ENCODE measurements around the gene FOXJ3.

Gene FOXJ3

DNA sequence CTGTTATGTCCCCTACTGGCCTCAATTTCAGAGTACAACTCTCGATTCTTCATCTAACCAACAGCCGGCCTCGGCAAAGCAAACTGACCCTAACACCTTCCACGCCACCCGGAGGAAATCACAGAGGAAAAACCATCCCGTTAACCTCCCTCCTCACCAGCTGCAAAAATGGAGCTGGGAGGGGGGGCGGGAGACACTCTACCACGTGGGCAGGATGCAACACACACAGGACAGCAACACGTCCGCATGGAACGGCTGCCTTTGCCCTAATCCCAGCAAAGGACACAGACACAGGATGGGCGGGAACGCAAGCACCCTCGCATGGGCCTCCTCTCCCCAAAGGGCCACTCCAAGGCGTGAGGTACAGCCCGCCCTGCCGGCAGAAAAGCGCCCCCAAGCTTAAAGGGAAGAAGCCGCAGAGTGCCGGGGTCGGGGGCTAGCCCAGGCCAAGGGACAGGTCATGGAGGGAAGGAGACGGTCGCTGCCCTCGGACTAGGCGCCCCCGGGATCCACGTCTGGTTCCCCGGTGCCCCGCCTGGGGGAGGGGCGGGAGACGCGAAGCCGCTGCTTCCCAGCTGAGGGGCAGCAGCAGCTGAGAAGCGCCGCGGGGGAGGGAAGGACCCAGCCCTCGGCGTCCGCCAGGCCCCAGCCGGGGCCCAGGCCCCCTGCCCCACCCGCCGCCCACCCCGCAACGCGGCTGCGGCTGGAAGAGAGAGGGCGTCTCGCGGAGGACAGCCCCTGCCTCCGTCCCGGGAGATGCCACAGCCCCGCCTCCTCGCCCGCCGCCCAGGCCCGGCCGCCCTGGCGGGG is 590 bp downstream of the FOXJ3 start:
- peak; percentile 50 for DNase-seq (ENCODE audit: low spot score)

GRCh38 chr1:42333662-42334239 is 1.3 kb downstream of the FOXJ3 start:
- peak; percentile 39 for DNase-seq (ENCODE audit: low spot score)

DNA sequence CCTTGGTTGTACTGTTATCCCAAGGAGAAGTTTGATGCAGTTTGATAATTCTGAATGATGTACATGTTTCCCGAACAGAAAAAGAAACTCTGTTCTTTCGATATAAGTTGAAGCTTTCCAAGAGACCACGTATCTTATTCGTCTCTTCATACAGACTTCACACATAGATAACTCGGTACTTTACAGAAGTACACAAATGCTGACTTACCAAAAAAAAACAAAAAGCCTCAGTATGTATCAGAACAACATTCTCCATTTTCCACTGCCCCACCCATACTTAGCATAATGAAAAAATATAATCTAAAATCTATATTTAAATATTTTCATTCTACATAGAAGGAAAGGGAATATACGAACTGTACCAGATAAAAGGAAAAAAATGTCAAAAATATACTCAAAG is 2.2 kb downstream of the FOXJ3 start:
- no peak for DNase-seq (ENCODE audit: low spot score)

DNA sequence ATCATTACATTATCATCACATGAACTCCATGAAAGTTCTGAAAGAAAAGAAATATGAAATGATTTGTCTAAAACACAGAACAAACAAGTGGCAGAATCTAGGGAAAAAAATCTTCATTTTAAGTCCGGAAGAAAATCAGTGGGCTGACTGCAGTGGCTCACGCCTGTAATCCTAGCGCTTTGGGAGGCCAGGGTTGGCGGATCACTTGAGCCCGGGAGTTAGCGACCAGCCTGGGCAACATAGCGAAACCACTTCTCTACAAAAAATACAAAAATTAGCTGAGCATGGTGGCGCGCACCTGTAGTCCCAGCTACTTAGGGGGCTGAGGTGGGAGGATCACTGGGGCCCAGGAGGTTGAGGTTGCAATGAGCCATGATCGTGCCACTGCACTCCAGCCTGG is 4.8 kb downstream of the FOXJ3 start:
- DNase-seq (ENCODE audit: low spot score), result no peak

- DNase-seq (ENCODE audit: low spot score), result no peak
These were observed 6.0 kb downstream of the FOXJ3 start for GRCh38 chr1:42328916-42329496.

GRCh38 chr1:42328047-42328625 is 6.9 kb downstream of the FOXJ3 start:
- no peak for DNase-seq (ENCODE audit: low spot score)

DNA sequence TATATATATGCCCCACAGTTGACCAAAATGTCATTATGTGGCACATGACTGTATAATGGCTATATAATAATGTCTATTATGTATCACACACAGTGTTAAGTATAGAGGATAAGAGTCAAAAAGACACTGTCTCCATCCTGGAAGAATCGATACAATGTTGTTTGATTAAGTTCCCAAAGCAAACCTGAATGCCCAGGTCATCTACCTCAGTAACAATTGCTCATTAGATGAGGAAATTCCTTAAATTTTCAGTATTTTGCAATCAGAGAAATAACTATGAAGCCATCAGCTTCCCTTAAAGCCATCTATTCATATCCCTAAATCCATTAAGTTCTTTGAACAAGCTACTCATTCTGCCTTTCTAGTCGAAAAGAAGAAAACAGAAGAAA is 10.0 kb downstream of the FOXJ3 start:
- no peak for DNase-seq (ENCODE audit: low spot score)

GRCh38 chr1:42324398-42325013 is 10.5 kb downstream of the FOXJ3 start:
- no peak for DNase-seq (ENCODE audit: low spot score)

DNA sequence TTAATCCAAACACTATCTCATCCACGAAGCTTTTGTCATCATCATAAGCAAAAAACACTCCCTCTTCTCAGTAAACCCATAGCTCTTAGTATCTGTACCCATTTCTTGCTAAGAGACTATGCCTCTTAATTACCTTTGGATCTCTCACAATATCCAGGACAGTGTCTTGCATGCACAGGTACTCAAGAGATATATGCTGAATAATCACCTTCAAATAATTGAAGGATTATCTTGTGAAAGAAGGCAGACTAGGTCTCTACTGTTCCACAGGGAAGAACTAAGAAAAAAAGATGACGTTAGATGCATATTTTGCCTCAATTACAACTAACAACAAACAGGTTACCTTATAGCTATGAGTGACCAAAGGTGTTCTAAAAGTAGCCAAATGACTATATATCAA is 11.5 kb downstream of the FOXJ3 start:
- DNase-seq (ENCODE audit: low spot score), result no peak

DNA sequence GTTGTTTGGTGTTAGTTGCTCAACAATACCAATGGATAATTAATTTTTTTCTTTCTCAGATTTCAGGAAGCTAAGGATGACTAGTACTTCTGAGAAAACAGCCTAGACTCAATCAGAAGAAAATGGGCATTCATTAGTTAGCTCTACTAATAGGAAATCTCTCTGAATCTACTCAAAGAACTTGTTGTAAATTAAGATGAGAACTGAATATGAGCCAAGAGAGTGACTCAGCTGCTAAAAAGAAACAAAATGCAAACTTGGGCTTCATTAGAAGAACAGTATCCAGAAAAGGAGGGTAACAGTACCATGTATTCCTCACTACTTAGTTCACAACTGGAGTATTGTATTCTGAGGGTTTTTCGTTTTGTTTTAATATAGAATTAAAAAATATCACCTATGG is 12.5 kb downstream of the FOXJ3 start:
- no peak for DNase-seq (ENCODE audit: low spot score)

- no peak for DNase-seq (ENCODE audit: low spot score)
These were observed 13.3 kb downstream of the FOXJ3 start for GRCh38 chr1:42321731-42322130.

- no peak for DNase-seq (ENCODE audit: low spot score)
These were observed 14.3 kb downstream of the FOXJ3 start for GRCh38 chr1:42320708-42321107.

- DNase-seq (ENCODE audit: low spot score), result no peak
These were observed 15.1 kb downstream of the FOXJ3 start for GRCh38 chr1:42319871-42320484.

DNA sequence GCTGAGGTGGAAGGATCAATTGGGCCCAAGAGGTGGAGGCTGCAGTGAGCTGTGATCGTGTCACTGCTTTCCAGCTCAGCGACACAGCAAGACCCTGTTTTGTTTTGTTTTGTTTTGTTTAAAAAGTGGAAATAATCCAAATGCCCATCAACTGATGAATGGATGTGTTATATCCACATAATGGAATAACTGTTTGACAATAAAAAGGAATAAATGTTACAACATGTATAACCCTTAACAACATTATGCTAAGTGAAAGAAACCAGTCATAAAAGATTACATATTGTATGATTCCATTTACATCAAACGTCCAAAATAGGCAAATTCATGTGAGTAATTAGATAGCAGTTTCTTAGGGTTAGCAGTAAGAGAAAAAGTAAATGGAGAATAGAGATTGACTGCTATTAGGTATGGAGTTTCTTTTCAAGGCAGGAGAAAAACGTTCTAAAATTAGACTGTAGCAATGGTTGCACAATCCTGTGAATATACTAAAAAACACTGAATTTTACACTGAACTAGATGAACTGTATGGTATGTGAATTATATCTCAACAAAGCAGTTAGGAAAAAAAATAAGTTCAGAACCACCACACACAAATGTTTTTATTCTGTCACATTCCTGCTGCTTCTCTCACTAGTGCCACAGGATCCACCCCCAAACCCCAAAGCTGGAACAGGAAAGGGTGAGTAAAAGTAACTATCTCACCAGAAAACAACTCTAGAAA is 15.7 kb downstream of the FOXJ3 start:
- no peak for DNase-seq (ENCODE audit: low spot score)

DNA sequence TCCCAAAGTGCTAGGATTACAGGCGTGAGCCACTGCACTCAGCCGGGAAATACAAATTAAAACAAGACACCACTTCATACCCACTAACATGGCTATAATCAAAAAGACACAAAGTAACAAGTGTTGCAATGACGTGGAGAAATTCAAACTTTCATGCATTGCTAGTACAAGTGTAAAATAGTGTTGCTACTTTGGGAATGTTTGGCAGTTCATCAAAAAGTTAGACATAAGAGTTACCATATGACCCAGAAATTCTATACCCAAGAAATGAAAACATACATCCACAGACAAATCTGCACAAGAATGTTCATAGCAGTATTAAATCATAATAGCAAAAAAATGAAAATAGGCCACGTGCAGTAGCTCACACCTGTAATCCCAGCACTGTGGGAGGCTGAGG is 16.4 kb downstream of the FOXJ3 start:
- no peak for DNase-seq (ENCODE audit: low spot score)

- DNase-seq (ENCODE audit: low spot score), result no peak
These were observed 17.7 kb downstream of the FOXJ3 start for GRCh38 chr1:42317308-42317707.

- no peak for DNase-seq (ENCODE audit: low spot score)
These were observed 18.7 kb downstream of the FOXJ3 start for GRCh38 chr1:42316292-42316691.

DNA sequence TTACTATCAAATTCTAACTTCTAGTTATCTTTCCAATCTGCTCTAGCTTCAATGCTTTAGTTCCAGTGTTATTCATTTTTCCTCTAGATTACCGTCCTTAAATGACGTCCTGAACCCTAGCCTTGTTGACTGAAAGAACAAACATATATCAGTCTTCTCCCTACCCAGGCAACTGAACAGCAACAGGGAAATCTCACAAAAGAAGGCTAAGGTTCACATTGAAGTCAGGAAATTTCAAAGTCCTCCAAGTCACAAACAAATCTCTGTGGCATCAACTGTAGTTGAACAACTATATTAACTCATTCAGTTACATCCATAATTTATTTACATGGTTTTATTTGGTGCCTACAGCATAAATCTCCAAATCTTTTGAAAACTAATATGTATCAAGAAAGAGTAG is 19.5 kb downstream of the FOXJ3 start:
- DNase-seq (ENCODE audit: low spot score), result no peak

DNA sequence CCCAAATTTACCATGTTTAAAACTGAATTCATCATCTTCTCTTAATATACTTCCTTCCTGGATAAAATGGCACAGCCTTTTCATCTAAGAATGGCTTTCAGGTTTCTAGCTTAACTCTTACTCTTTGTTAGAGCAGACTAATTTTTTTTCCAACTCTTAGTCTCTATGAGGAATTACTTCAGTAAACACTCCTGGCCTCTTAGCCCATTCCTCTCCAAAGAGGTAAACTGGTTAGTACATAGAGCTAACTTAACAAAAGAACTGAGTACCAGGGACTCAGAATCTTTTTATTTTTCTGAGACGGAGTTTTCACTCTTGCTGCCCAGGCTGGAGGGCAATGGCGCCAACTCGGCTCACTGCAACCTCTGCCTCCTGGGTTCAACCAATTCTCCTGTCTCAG is 21.1 kb downstream of the FOXJ3 start:
- no peak for DNase-seq (ENCODE audit: low spot score)

DNA sequence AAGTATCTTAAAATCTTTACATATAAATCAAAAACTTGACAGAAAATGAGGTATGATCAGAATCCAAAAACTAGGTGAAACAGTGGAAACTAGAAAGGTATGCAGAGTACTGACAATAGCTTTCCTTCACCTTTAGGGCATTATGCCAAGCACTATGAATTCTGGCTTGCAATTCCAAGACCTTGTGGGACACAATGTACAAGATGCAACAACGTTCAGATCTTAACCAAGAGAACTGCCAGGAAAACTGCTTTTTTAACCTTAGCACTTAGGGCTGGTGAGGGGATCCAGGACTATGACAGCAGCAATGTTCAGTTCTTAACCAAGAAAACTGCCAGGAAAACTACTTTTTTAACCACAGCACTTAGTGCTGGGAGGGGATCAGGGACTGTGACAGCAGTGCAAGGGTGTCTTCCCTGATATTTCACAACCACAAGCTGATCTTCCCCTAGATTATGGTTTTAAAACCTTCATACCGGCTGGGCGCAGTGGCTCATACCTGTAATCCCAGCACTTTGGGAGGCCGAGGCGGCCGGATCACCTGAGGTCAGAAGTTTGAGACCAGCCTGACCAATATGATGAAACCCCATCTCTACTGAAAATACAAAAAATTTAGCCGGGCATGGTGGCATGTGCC is 22.3 kb downstream of the FOXJ3 start:
- no peak for DNase-seq (ENCODE audit: low spot score)

GRCh38 chr1:42311897-42312296 is 23.1 kb downstream of the FOXJ3 start:
- DNase-seq (ENCODE audit: low spot score), result no peak

Measured in NAMALWA (cell line).